ENCODE data around the gene MTFP1.

The MTFP1 gene

DNA sequence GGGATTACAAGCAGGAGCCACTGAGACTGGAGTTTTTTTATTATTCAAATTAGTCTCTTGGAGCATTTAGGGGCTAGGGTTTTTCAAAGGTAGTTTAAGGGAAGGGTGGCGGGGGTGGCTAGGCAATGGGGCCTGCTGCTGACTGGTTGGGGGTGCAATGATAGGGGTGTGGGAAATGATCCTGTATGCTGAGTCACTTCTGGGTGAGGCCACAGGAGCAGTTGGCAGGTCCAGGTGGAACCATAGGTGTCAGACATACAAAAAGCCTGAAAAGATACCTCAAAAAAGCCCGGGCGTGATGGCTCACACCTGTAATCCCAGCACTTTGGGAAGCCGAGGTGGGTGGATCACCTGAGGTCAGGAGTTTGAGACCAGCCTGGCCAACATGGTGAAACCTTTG, 13.7 kb downstream of the MTFP1 start:
- no peak overlapping the region for H2BK15ac ChIP-seq (ENCODE audit: low read depth, poor library complexity, severe bottlenecking)
- no peak overlapping the region for H2BK120ac ChIP-seq (ENCODE audit: low read depth, low read length)
- peaks cover 6 to 8% of the 10 kb centered on the region in 2 experiments for H3K27me3 ChIP-seq (ENCODE audit: control insufficient read depth in 1 of 2, insufficient read depth in 1 of 2, low read length in 2 of 2)
- 84% methylated on average over 4 of the region's 4 CpGs for WGBS
- H2AFZ ChIP-seq (ENCODE audit: low read depth, low read length), result no peak overlapping the region
- DNase-seq, result no peak
- H3K27ac ChIP-seq (ENCODE audit: low read length, poor library complexity, severe bottlenecking), result no peak overlapping the region
- H3K14ac ChIP-seq (ENCODE audit: low read length in 2 of 2), result no peak overlapping the region
- H3K36me3 ChIP-seq (ENCODE audit: control insufficient read depth in 1 of 2, insufficient read depth in 2 of 2, low read depth in 1 of 2, low read length in 2 of 2), result no peaks in the 10 kb centered on the region
- no peak overlapping the region for H3K18ac ChIP-seq (ENCODE audit: low read depth in 1 of 2, low read length in 2 of 2)
- peaks cover 8% of the 10 kb centered on the region for H3K4me1 ChIP-seq (ENCODE audit: control insufficient read depth, insufficient read depth, low read depth, low read length)
- no peak overlapping the region for H3K4me2 ChIP-seq (ENCODE audit: low read length, poor library complexity, severe bottlenecking)
- H3K23ac ChIP-seq (ENCODE audit: low read length in 2 of 2), result no peak overlapping the region
- H3K4me3 ChIP-seq (ENCODE audit: insufficient read depth in 1 of 2, low read depth in 1 of 2, low read length in 2 of 2), result no peak overlapping the region
- no peak overlapping the region for H4K91ac ChIP-seq (ENCODE audit: low read length)
- no peak overlapping the region for H3K4ac ChIP-seq (ENCODE audit: low read depth in 1 of 2, low read length in 2 of 2)
- H3K79me1 ChIP-seq (replicated peaks; ENCODE audit: low read length, poor library complexity, severe bottlenecking), result no peaks in the 10 kb centered on the region
- H2AK5ac ChIP-seq (ENCODE audit: low read length, severe bottlenecking), result no peak overlapping the region
- H2BK12ac ChIP-seq (ENCODE audit: low read length in 2 of 2), result no peak overlapping the region
- no peak overlapping the region for H4K8ac ChIP-seq (ENCODE audit: low read length)
- H3K9me3 ChIP-seq (ENCODE audit: control insufficient read depth, low read length), result no peaks in the 10 kb centered on the region
- H3K9ac ChIP-seq (ENCODE audit: low read length), result no peak overlapping the region
- no peak overlapping the region for H2BK5ac ChIP-seq (ENCODE audit: low read depth, low read length, poor library complexity, severe bottlenecking)

- no peak overlapping the region for H3K18ac ChIP-seq (ENCODE audit: low read depth in 1 of 2, low read length in 2 of 2)
- H3K9ac ChIP-seq (ENCODE audit: low read length), result no peak overlapping the region
- H4K8ac ChIP-seq (ENCODE audit: low read length), result no peak overlapping the region
- no peaks in the 10 kb centered on the region for H3K36me3 ChIP-seq (ENCODE audit: control insufficient read depth in 1 of 2, insufficient read depth in 2 of 2, low read depth in 1 of 2, low read length in 2 of 2)
- H2BK120ac ChIP-seq (ENCODE audit: low read depth, low read length), result no peak overlapping the region
- H2BK12ac ChIP-seq (ENCODE audit: low read length in 2 of 2), result no peak overlapping the region
- H2BK15ac ChIP-seq (ENCODE audit: low read depth, poor library complexity, severe bottlenecking), result no peak overlapping the region
- no peak overlapping the region for H3K23ac ChIP-seq (ENCODE audit: low read length in 2 of 2)
- no peaks in the 10 kb centered on the region for H3K9me3 ChIP-seq (ENCODE audit: control insufficient read depth, low read length)
- no peak overlapping the region for H3K4me2 ChIP-seq (ENCODE audit: low read length, poor library complexity, severe bottlenecking)
- peaks cover 6 to 8% of the 10 kb centered on the region in 2 experiments for H3K27me3 ChIP-seq (ENCODE audit: control insufficient read depth in 1 of 2, insufficient read depth in 1 of 2, low read length in 2 of 2)
- H4K91ac ChIP-seq (ENCODE audit: low read length), result no peak overlapping the region
- H3K4me1 ChIP-seq (ENCODE audit: control insufficient read depth, insufficient read depth, low read depth, low read length), result peaks cover 10% of the 10 kb centered on the region
- H3K27ac ChIP-seq (ENCODE audit: low read length, poor library complexity, severe bottlenecking), result no peak overlapping the region
- WGBS, result 94% methylated on average over 11 of the region's 11 CpGs
- no peaks in the 10 kb centered on the region for H3K79me1 ChIP-seq (replicated peaks; ENCODE audit: low read length, poor library complexity, severe bottlenecking)
- no peak overlapping the region for H3K4ac ChIP-seq (ENCODE audit: low read depth in 1 of 2, low read length in 2 of 2)
- no peak overlapping the region for H2AK5ac ChIP-seq (ENCODE audit: low read length, severe bottlenecking)
- H2AFZ ChIP-seq (ENCODE audit: low read depth, low read length), result no peak overlapping the region
- no peak overlapping the region for H2BK5ac ChIP-seq (ENCODE audit: low read depth, low read length, poor library complexity, severe bottlenecking)
- no peak overlapping the region for H3K14ac ChIP-seq (ENCODE audit: low read length in 2 of 2)
- H3K4me3 ChIP-seq (ENCODE audit: insufficient read depth in 1 of 2, low read depth in 1 of 2, low read length in 2 of 2), result no peak overlapping the region
- DNase-seq, result no peak
These were observed 14.3 kb downstream of the MTFP1 start for GRCh38 chr22:30439836-30440235.

- H3K18ac ChIP-seq (ENCODE audit: low read depth in 1 of 2, low read length in 2 of 2), result no peak overlapping the region
- H3K4ac ChIP-seq (ENCODE audit: low read depth in 1 of 2, low read length in 2 of 2), result no peak overlapping the region
- no peak overlapping the region for H2BK5ac ChIP-seq (ENCODE audit: low read depth, low read length, poor library complexity, severe bottlenecking)
- no peak overlapping the region for H4K91ac ChIP-seq (ENCODE audit: low read length)
- DNase-seq, result no peak
- H2BK120ac ChIP-seq (ENCODE audit: low read depth, low read length), result no peak overlapping the region
- H3K4me1 ChIP-seq (ENCODE audit: control insufficient read depth, insufficient read depth, low read depth, low read length), result peaks cover 6% of the 10 kb centered on the region
- H3K9me3 ChIP-seq (ENCODE audit: control insufficient read depth, low read length), result no peaks in the 10 kb centered on the region
- no peaks in the 10 kb centered on the region for H3K36me3 ChIP-seq (ENCODE audit: control insufficient read depth in 1 of 2, insufficient read depth in 2 of 2, low read depth in 1 of 2, low read length in 2 of 2)
- H2BK12ac ChIP-seq (ENCODE audit: low read length in 2 of 2), result no peak overlapping the region
- H3K23ac ChIP-seq (ENCODE audit: low read length in 2 of 2), result no peak overlapping the region
- no peak overlapping the region for H3K27ac ChIP-seq (ENCODE audit: low read length, poor library complexity, severe bottlenecking)
- H4K8ac ChIP-seq (ENCODE audit: low read length), result no peak overlapping the region
- no peak overlapping the region for H3K4me2 ChIP-seq (ENCODE audit: low read length, poor library complexity, severe bottlenecking)
- H3K4me3 ChIP-seq (ENCODE audit: insufficient read depth in 1 of 2, low read depth in 1 of 2, low read length in 2 of 2), result no peak overlapping the region
- no peaks in the 10 kb centered on the region for H3K79me1 ChIP-seq (replicated peaks; ENCODE audit: low read length, poor library complexity, severe bottlenecking)
- no peak overlapping the region for H3K9ac ChIP-seq (ENCODE audit: low read length)
- H3K14ac ChIP-seq (ENCODE audit: low read length in 2 of 2), result no peak overlapping the region
- H2AK5ac ChIP-seq (ENCODE audit: low read length, severe bottlenecking), result no peak overlapping the region
- H2BK15ac ChIP-seq (ENCODE audit: low read depth, poor library complexity, severe bottlenecking), result no peak overlapping the region
- WGBS, result 86% methylated on average over 8 of the region's 9 CpGs
- H3K27me3 ChIP-seq (ENCODE audit: control insufficient read depth in 1 of 2, insufficient read depth in 1 of 2, low read length in 2 of 2), result peaks cover 6 to 8% of the 10 kb centered on the region in 2 experiments
- no peak overlapping the region for H2AFZ ChIP-seq (ENCODE audit: low read depth, low read length)
These were observed 15.5 kb downstream of the MTFP1 start for GRCh38 chr22:30441088-30441487.

DNA sequence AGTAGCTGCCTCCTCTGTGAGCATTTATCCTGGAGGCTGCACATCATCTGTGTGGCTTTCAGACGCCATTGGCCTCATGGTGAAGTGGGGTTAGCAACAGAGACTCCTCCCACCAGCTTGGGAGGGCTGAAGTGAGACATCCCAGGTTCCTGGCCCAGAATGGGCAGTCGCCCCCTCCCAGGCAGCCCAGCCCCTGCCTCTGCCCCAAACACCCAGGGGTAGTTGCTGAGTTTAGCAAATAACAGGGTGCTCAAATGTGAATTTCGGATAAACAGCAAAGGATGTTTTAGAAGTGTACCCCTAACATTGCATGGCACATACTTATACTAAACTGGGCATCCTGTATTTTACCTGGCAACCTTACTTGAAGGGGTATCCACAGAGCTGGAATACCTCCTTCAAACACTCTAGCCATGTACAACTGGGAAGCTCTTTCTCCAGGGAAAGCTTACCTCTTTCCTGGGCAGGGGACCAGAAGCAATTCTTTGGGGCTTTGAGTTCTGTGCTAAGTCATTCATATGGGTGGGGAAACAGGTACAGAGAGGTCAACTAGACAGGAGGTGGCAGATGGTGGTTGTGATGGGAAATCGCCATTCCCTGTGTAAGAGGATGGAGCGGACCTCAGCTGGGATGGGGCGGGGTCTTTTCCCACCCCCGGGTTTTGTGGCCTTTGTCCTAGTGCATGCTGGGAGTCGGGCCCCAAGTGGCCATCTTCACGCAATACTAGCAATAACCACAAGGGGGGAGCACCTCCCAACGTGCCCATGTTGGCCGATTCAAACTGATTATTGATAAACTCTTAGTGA, 19.3 kb downstream of the MTFP1 start:
- no peak overlapping the region for H3K14ac ChIP-seq (ENCODE audit: low read length in 2 of 2)
- no peak overlapping the region for H3K4ac ChIP-seq (ENCODE audit: low read depth in 1 of 2, low read length in 2 of 2)
- no peaks in the 10 kb centered on the region for H3K79me1 ChIP-seq (replicated peaks; ENCODE audit: low read length, poor library complexity, severe bottlenecking)
- DNase-seq, result peak; percentile 62
- no peak overlapping the region for H2BK120ac ChIP-seq (ENCODE audit: low read depth, low read length)
- peak overlapping the region; percentile 78 for H3K9ac ChIP-seq (ENCODE audit: low read length)
- no peaks in the 10 kb centered on the region for H3K9me3 ChIP-seq (ENCODE audit: control insufficient read depth, low read length)
- peak overlapping the region; percentile 4 to 21 for H3K4me3 ChIP-seq (ENCODE audit: insufficient read depth in 1 of 2, low read depth in 1 of 2, low read length in 2 of 2)
- no peak overlapping the region for H2AFZ ChIP-seq (ENCODE audit: low read depth, low read length)
- no peak overlapping the region for H2BK5ac ChIP-seq (ENCODE audit: low read depth, low read length, poor library complexity, severe bottlenecking)
- H3K4me2 ChIP-seq (ENCODE audit: low read length, poor library complexity, severe bottlenecking), result no peak overlapping the region
- peak overlapping the region; percentile 54 for H4K91ac ChIP-seq (ENCODE audit: low read length)
- H3K36me3 ChIP-seq (ENCODE audit: control insufficient read depth in 1 of 2, insufficient read depth in 2 of 2, low read depth in 1 of 2, low read length in 2 of 2), result no peaks in the 10 kb centered on the region
- peak overlapping the region in 1 of 2 experiments; percentile 5 for H2BK12ac ChIP-seq (ENCODE audit: low read length in 2 of 2)
- WGBS, result 22% methylated on average over 10 of the region's 11 CpGs
- H3K27ac ChIP-seq (ENCODE audit: low read length, poor library complexity, severe bottlenecking), result no peak overlapping the region
- H2AK5ac ChIP-seq (ENCODE audit: low read length, severe bottlenecking), result no peak overlapping the region
- H3K23ac ChIP-seq (ENCODE audit: low read length in 2 of 2), result no peak overlapping the region
- H4K8ac ChIP-seq (ENCODE audit: low read length), result peak overlapping the region; percentile 57
- peaks cover 6% of the 10 kb centered on the region for H3K4me1 ChIP-seq (ENCODE audit: control insufficient read depth, insufficient read depth, low read depth, low read length)
- H3K27me3 ChIP-seq (ENCODE audit: control insufficient read depth in 1 of 2, insufficient read depth in 1 of 2, low read length in 2 of 2), result peaks cover 4 to 5% of the 10 kb centered on the region in 2 experiments
- H2BK15ac ChIP-seq (ENCODE audit: low read depth, poor library complexity, severe bottlenecking), result peak overlapping the region; percentile 33
- H3K18ac ChIP-seq (ENCODE audit: low read depth in 1 of 2, low read length in 2 of 2), result no peak overlapping the region

Data from mesenchymal stem cell (in vitro differentiated cells and primary cell).